Measurements from ENCODE around the gene LRRC1. TPM values are rescaled to one million over a fixed set of nuclear protein-coding genes. Genes with fewer than 3 reads are reported as not detected.

LRRC1 gene
- total RNA-seq, 4 donors from 2014 or later, result 39.0 to 62.5 (median 52.2) TPM

GRCh38 chr6:53888931-53889330 lies 94.1 kb downstream of the LRRC1 start:
- intact Hi-C loops (cut with DNase I; ENCODE audit: low total_unique reads), result loop anchor here (5.0 kb wide), 1 partner anchor 1063 kb away; no protein-coding TSS in a partner anchor
- TF ChIP-seq CTCF (IDR thresholded peaks at IDR 0.05) (no peak), POLR2A (IDR thresholded peaks at IDR 0.05) (no peak)
- no peak overlapping the region for H3K4me3 ChIP-seq (ENCODE audit: low read depth, poor library complexity, severe bottlenecking)
- no peak for DNase-seq (ENCODE audit: low spot score in 2 of 2)
- 40 to 47% methylated on average over 1 of the region's 1 CpG for WGBS, 2 donors

- H3K4me3 ChIP-seq (ENCODE audit: low read depth, poor library complexity, severe bottlenecking), result no peak overlapping the region
- DNase-seq (ENCODE audit: low spot score in 2 of 2), result no peak
- WGBS, 2 donors, result 89 to 97% methylated on average over 1 of the region's 1 CpG
- intact Hi-C loops (cut with DNase I; ENCODE audit: low total_unique reads), result loop anchor here (5.0 kb wide), 1 partner anchor 1063 kb away; no protein-coding TSS in a partner anchor
- TF ChIP-seq CTCF (IDR thresholded peaks at IDR 0.05), result no peak
- no peak for TF ChIP-seq POLR2A (IDR thresholded peaks at IDR 0.05)
These were observed 94.6 kb downstream of the LRRC1 start for GRCh38 chr6:53889365-53889764.

DNA sequence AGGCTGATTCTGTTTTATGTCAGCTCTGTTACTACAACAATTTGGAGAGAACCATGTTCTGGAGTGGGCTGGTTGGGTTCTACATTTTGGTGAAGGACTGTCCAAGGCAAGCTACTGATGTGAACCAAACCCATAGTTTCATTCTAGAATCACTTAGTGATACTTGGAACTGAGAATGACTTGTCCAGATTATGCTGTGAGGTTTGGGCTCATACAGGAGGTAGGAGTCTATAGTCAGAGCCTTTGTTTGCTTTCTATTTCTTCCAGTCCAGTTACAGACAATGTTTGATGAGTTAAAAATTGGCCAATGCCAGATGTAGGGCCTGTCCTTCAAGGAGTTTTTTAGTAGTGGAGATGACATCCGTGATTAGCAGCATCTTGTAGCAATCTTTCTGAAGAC lies 97.9 kb downstream of the LRRC1 start:
- intact Hi-C loops (cut with DNase I; ENCODE audit: low total_unique reads), result no loop called here
- no peak overlapping the region for H3K4me3 ChIP-seq (ENCODE audit: low read depth, poor library complexity, severe bottlenecking)
- TF ChIP-seq POLR2A (IDR thresholded peaks at IDR 0.05) (no peak), CTCF (IDR thresholded peaks at IDR 0.05) (no peak)
- 84 to 89% methylated on average over 1 of the region's 1 CpG for WGBS, 2 donors
- no peak for DNase-seq (ENCODE audit: low spot score in 2 of 2)

GRCh38 chr6:53894091-53894490 lies 99.3 kb downstream of the LRRC1 start:
- 54 to 55% methylated on average over 2 of the region's 2 CpGs for WGBS, 2 donors
- H3K4me3 ChIP-seq (ENCODE audit: low read depth, poor library complexity, severe bottlenecking), result no peak overlapping the region
- no peak for DNase-seq (ENCODE audit: low spot score in 2 of 2)
- intact Hi-C loops (cut with DNase I; ENCODE audit: low total_unique reads), result no loop called here
- TF ChIP-seq POLR2A (IDR thresholded peaks at IDR 0.05) (no peak), CTCF (IDR thresholded peaks at IDR 0.05) (no peak)

GRCh38 chr6:53896196-53896595 lies 101.4 kb downstream of the LRRC1 start:
- intact Hi-C loops (cut with DNase I; ENCODE audit: low total_unique reads), result no loop called here

More at GRCh38 chr6:53896196-53896595, 101.4 kb downstream of the LRRC1 start:
- no peak overlapping the region for H3K4me3 ChIP-seq (ENCODE audit: low read depth, poor library complexity, severe bottlenecking)
- TF ChIP-seq POLR2A (IDR thresholded peaks at IDR 0.05) (no peak), CTCF (IDR thresholded peaks at IDR 0.05) (no peak)
- no peak for DNase-seq (ENCODE audit: low spot score in 2 of 2)
